Measurements from ENCODE around the gene UBE3B.

UBE3B gene

DNA sequence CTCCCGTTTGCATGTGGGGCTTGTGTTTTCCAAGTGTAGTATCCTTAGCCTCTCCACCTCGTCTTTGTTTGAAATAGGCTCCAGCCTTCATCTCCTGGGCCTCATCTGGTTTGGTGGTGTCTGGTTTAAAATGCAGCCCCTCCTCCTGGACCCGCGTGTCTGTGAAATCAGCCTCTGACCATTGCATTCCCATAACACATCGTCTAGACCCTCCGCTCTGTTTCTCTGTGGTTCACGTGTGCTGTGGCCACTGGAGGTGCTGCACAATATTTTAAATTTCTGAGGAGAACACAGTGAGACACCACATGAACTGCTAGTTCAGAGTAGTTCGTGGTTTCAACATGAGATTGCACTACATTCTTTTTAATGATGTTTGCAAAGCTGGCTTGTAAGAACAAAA is 35.6 kb downstream of the UBE3B start:
- H3K27ac ChIP-seq: no peak overlapping the region
- TF ChIP-seq, protein P1, sequence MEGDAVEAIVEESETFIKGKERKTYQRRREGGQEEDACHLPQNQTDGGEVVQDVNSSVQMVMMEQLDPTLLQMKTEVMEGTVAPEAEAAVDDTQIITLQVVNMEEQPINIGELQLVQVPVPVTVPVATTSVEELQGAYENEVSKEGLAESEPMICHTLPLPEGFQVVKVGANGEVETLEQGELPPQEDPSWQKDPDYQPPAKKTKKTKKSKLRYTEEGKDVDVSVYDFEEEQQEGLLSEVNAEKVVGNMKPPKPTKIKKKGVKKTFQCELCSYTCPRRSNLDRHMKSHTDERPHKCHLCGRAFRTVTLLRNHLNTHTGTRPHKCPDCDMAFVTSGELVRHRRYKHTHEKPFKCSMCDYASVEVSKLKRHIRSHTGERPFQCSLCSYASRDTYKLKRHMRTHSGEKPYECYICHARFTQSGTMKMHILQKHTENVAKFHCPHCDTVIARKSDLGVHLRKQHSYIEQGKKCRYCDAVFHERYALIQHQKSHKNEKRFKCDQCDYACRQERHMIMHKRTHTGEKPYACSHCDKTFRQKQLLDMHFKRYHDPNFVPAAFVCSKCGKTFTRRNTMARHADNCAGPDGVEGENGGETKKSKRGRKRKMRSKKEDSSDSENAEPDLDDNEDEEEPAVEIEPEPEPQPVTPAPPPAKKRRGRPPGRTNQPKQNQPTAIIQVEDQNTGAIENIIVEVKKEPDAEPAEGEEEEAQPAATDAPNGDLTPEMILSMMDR (IDR thresholded peaks at IDR 0.05): no peak
- peaks cover 95% of the 10 kb centered on the region for H3K36me3 ChIP-seq

GRCh38 chr12:109513977-109514376 is 36.5 kb downstream of the UBE3B start:
- H3K4me3 ChIP-seq (ENCODE audit: low read depth in 1 of 2, low read length in 1 of 2): no peak overlapping the region
- TF ChIP-seq, protein P1 (IDR thresholded peaks at IDR 0.05): no peak
- H3K27ac ChIP-seq: no peak overlapping the region
- H3K9me3 ChIP-seq: no peaks in the 10 kb centered on the region
- H3K27me3 ChIP-seq: no peaks in the 10 kb centered on the region
- H3K4me1 ChIP-seq (ENCODE audit: control insufficient read depth in 1 of 2, insufficient read depth in 1 of 2, low read depth in 1 of 2, low read length in 1 of 2): no peaks in the 10 kb centered on the region
- peaks cover 92% of the 10 kb centered on the region for H3K36me3 ChIP-seq

More for the DNA sequence above, 35.6 kb downstream of the UBE3B start:
- no peak overlapping the region for H3K4me3 ChIP-seq (ENCODE audit: low read depth in 1 of 2, low read length in 1 of 2)
- no peaks in the 10 kb centered on the region for H3K27me3 ChIP-seq
- no peaks in the 10 kb centered on the region for H3K4me1 ChIP-seq (ENCODE audit: control insufficient read depth in 1 of 2, insufficient read depth in 1 of 2, low read depth in 1 of 2, low read length in 1 of 2)
- H3K9me3 ChIP-seq: no peaks in the 10 kb centered on the region

GRCh38 chr12:109517619-109518018 is 40.2 kb downstream of the UBE3B start:
- no peaks in the 10 kb centered on the region for H3K9me3 ChIP-seq
- no peak overlapping the region for H3K4me3 ChIP-seq (ENCODE audit: low read depth in 1 of 2, low read length in 1 of 2)
- H3K4me1 ChIP-seq (ENCODE audit: control insufficient read depth in 1 of 2, insufficient read depth in 1 of 2, low read depth in 1 of 2, low read length in 1 of 2): no peaks in the 10 kb centered on the region
- TF ChIP-seq, protein P1 (IDR thresholded peaks at IDR 0.05): no peak
- H3K36me3 ChIP-seq: peaks cover 92% of the 10 kb centered on the region
- no peak overlapping the region for H3K27ac ChIP-seq
- H3K27me3 ChIP-seq: no peaks in the 10 kb centered on the region

DNA sequence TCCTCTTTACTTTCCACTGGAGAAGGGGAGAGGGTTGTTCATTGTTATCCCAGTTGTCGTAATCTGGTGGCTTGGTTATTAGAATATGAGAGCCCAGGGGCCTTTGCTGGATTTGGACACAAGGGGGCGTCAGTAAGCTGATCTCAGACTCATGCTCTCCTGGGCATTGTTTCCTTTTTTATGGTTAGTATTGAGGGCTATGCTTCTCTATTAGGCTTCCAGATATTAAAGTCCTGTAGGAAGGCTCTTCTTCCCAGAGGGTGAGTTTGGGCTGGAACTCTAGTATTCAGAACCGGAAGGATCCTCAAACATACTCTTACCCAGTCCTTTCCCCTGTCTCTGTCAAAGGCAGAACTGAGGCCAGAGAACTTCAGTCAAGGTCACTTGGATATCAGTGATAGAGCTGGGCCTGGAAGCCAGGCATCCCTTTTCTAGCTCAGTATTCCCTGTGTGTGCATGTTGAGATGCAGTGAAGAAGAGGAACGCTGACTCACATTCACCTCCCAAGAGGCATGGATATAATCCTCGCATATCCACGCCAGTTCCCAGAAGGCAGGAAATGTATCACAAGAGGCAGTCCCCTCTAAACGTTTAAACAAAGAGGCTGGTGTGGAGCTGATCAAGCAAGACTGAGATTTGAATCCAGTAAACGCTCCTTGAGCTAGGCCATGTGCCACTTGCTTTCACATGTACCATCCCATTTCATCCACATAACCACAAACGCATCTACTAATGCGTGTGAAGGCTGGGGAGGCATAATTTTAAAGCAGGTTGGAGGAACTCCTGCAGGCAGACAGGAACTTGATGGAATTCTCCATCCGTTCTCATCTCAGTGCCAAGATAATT is 41.6 kb downstream of the UBE3B start:
- Histone ChIP-seq H3K27me3 (no peaks in the 10 kb centered on the region), H3K4me1 (ENCODE audit: control insufficient read depth in 1 of 2, insufficient read depth in 1 of 2, low read depth in 1 of 2, low read length in 1 of 2) (no peaks in the 10 kb centered on the region), H3K27ac (no peak overlapping the region), H3K4me3 (ENCODE audit: low read depth in 1 of 2, low read length in 1 of 2) (no peak overlapping the region), H3K9me3 (no peaks in the 10 kb centered on the region), H3K36me3 (peaks cover 92% of the 10 kb centered on the region)
- TF ChIP-seq, protein P1 (IDR thresholded peaks at IDR 0.05): peak; percentile 52

GRCh38 chr12:109519787-109520186 is 42.4 kb downstream of the UBE3B start:
- no peak overlapping the region for H3K4me3 ChIP-seq (ENCODE audit: low read depth in 1 of 2, low read length in 1 of 2)
- H3K4me1 ChIP-seq (ENCODE audit: control insufficient read depth in 1 of 2, insufficient read depth in 1 of 2, low read depth in 1 of 2, low read length in 1 of 2): no peaks in the 10 kb centered on the region
- peaks cover 92% of the 10 kb centered on the region for H3K36me3 ChIP-seq
- no peak overlapping the region for H3K27ac ChIP-seq
- no peaks in the 10 kb centered on the region for H3K9me3 ChIP-seq
- no peaks in the 10 kb centered on the region for H3K27me3 ChIP-seq
- TF ChIP-seq, protein P1 (IDR thresholded peaks at IDR 0.05): no peak

Data from neutrophil (primary cell).